NCI-H1417 (cell line): ENCODE results near the gene UNC5C.

Experiments used
- DNase-seq, 3 experiments: peaks; one replicate each; lab custom pipeline; 2025; lab: John Stamatoyannopoulos, UW

UNC5C gene

DNA sequence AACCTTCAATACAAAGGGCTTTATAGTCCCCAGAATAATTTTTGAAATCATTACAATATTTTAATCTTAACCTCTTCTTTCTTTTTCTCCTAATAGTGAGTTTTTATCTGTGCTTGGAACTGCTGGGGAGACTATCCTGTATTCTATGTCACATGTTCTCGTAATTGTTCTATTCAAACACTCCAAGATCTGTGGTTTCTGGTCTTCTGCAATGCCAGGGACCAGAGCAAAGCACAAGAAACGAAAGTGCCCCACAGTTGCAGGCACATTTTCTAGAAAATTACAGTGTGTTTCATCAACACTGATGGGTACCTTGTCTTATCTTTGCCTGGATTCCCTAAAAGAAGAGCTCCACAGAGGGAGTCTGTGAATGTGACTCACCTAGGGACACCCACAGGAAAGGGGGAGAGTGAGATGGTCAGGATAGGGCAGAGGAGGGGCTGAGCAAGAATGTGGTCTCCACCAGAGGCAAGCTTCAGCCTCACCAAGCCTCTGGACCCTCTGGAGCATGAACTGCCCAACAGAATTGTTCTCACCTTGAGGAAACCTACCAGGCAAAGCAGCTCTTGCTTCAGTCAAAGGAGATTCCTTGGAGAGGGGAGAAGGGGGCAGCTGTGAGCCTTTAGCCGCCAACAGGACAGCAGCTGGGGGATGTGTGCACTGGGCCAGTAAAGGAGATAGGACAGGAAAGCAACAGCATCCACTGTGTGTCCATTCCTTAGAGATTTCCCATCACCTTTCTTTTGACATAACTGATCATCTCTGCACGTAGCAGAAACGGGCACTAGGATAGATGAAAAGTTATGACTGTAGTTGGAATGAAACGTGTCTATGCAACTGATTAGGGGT, 25.9 kb downstream of the UNC5C start:
- no peak for DNase-seq

DNA sequence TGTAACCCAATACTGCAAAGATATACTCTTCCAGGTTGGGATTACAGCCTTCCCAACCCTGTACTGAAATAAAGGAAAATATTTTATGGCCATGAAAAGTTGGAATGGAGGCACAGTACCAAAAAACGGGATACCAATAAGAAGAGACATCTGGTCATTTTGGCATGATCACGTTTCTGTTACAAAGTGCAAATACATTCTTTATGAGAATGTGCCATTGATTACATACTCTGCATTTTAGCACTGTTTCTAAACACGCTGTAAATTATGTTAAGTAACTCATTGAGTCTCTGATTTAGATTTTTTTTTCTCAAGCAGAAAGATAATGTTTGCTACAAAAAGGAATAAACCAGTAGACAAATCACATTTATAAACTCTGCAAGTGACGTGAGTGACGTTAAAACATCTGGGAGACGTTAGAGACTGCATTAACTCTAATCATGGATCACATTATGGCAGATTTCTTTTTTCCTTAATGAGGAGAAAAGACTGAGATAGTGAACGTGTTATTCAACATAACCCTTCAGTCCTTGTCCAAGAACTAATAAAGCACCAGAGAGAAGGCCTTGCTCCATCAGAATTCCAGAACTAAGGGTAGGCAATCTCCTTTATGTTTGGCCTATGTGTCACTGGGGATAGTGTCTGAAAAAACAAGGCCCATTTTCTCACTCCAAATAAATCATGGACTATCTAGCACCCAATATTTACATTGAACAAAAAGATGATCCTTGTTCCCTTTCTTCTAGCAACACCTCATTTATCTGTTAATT, 31.0 kb downstream of the UNC5C start:
- no peak for DNase-seq

DNA sequence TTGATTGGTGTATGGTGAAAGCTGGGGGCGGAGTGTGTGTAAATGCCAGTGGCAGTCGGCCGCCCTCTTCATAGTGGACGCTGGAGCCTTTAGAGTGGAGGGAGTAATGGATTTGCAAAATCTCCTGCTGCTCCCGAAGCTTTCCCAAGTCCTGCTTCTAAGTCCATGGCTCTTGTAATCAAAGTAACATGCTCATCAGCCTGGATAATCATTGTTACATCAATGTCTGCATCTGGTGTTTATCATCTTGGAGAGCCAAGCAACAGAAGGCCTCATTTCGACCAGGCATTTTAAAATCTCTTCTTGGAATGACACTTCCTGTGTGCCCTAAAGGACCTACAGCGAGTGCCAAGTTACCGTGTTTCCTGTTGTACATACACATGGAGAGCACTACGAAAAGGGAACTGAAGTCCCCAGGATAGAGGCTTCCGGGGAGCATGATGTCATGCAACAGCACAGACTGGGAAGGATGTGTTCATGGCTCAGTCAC, 32.2 kb downstream of the UNC5C start:
- DNase-seq = no peak

DNA sequence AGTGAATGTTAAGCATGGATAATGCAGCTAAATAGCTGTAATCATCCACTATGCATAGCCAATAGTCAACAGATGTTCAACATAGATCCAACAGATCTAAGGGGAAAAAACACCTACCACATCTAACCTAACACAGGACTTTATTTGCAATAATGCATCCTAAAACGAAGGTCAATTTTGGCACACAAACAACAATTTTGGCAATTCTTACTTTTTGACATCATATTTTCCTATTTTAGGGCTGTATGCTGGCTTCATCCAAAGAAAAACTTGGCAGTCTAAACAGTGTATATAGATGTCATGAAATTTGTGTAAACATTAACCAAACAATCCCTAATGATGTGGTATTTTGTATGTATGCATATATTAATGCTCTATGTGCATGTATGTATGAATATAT, 33.2 kb downstream of the UNC5C start:
- DNase-seq = no peak

DNA sequence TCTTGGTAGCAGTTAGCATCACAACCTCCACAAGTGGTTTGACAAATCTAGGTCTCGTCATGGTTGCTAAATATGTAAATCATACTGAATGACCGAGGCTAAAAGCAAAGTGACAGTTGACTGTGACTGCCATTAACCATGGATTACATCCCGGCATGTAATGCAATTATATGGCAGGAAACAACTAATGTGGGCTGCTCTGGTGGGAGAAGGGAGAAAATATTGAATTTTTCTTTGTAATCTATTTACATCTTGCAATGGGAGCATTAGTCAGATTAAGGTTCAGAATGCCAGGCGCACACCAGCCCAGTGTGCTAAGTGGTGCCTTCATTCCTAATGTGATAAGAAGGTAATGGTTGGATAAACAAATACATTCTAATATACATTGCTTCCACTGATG, 35.8 kb downstream of the UNC5C start:
- no peak for DNase-seq

DNA sequence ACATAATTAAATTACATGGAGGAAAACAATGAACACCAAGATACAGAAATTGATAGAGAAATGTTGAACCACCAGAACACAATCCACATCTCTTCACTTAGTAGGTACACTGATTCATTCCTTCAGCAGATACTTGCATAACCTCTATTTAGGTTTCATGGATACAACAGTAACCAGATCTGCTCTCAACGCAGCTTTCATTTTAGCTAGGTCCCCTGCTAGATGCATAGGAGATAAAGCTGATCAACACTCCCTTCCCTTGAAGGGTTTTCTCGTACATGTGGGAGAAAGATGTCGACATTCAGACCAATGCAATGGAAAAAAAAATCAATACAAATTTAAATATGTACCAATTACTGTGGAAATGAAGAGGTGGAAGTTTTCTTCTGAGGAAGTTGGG, 37.3 kb downstream of the UNC5C start:
- DNase-seq = no peak

DNA sequence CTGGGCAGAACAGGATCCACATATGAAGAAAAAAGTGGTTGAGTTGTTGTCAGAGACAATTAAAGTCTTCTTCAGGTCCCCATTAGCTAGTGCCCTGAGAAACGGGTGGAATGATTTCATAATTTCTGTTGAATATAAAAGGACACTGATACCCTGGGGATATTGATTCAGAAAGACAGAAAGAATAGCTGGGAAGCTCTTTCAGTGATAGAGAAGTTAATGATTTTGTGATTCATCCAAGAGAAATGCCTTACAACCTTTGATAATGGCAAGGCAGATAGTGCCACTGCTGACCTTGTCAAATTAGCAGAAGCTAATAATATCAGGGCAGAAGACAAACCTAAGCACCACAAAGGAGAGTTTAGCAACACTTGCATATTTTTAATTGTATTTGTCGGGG, 37.9 kb downstream of the UNC5C start:
- no peak for DNase-seq

DNA sequence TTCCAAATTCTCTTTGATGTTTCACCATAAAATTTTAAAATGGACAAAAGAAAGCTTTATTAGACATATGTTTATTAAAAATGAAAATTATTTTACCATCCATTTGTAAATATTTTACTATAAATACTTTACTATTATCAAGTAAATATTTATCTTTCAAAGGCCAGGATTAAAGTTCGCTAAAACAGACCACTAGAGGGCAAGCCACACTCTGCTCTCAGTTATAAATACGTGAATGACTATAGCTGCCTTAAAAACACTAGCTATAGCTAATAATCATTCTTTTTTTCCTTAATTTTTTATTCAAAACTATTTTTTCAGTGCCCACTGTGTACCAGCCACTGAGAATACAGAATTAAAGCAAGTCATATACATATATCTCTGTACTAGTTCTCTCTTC, 38.6 kb downstream of the UNC5C start:
- DNase-seq = peak in 2 of 3 experiments; percentile 1 to 56

DNA sequence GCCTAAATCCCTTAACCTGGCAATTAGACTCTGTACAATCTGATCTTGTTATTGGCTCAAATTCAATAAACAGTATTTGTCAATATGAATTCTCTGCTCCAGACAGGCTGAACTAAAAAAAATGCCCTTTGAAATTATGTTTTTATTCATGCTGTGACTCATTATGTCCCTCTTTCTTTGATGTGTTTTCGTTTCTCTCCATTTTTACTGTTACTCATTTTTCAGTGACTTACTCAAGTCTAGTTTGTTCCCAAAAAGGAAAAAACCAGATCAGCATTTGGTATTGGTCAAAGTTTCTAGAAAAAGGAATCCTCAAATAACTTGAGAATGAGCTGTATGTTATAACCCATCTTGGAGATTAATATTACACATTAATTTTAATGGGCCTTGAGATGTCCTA, 40.4 kb downstream of the UNC5C start:
- DNase-seq = no peak

DNA sequence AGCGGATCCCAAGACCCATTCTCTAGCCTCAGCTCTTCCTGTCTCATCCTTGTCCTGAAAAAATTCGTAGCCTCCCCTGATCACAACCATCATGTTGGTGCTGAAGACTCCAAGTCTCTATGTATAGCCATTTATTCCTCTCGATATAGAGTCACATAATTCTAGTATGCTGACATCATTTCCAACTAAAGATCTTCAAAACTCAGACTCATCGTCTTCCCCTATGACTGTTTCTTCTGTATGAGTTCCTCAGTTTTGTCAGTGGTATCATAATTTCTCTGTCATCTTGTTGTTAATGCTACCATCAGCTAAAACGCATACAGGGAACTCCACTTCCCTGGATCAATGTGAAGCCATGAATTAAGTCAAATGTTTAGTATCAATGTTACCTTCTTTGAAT, 41.2 kb downstream of the UNC5C start:
- DNase-seq = no peak

DNA sequence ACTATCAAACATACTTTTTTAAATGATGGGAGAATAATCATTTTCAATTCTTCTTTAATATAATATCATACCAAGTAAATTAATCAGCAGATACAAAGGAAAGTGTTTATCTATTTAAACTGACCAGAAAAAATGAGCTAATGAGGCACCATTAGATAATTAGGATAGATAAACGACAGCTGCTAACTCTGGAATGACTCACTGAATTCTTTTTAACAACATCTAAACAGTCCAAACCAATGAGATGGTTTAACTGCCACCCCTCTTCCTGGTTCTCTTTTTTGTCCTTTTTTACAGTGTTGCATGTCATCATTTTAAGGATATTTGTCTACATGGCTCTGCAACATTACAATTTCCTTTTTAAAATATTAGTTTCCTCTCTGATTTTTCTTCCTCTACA, 41.6 kb downstream of the UNC5C start:
- no peak for DNase-seq

DNA sequence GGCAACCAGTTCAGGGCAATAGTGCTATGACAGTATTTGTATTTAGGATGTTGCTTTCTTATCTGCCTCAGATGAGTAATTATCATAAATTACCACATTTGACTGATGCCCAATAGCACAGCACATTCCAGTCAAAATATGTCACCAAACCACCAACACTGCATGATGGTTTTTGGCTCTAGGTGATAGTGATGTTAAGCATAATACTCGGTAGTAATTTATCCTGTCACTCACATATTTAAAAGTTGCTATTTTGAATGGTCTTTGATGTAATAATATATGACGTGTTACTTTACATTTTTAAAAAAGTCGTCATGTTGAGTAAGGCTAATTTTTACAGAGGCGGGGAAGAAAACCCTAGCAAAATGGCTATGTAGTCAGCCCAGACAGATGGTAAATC, 42.5 kb downstream of the UNC5C start:
- no peak for DNase-seq

DNA sequence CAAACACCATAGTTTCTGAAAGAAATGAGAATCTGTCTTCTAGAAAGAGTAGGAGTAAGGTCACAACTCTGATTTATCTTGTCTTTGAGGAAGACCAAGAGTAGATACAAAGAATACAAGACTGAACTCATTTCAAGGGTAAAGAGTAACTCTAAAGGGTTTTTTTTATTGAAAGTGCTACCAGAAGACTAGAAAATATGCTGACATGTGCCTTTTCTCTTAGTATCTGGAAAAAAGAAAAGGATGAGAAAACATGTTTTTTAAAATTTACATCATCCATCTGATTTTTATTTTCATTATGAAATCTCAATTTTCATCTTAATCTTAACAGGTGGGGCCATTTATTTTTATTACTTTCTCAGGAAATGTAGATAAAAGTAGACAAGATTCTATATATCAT, 43.0 kb downstream of the UNC5C start:
- DNase-seq = no peak

DNA sequence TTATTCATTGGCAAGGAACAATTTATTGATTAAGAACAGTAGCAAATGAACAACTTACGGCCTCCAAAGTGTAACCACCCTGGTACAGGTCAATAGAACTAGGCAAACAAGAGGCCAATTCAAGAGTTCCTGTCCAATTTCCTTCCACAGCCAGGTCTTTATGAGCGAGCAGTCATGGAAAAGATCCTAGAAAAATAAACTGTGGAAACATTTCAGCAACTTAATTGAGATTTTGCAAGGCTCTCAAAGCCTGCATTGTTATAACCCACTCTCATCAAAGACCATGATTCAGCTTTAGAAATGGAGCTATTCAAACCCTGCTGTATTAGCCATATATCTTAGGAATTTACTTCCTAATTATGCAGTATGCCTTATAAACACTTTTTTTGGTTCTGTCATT, 43.6 kb downstream of the UNC5C start:
- no peak for DNase-seq

DNA sequence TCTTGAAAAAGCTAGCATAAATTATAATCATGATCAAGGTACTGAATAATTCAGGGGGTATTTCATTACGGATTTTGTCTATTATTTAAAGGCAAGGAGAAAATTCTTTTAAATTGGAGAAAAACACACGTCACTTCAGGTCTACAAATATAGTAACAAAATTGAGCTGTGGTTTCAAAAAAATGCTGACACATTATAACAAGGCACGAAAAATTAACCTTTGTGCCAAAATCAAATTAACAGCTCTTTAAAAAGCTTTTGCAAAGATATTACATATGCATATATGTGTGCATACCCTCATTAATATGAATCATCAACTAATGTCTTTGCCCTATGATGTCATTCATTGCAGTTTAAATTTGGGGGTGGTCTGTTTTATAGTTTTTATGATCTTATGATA, 44.3 kb downstream of the UNC5C start:
- DNase-seq = no peak

DNA sequence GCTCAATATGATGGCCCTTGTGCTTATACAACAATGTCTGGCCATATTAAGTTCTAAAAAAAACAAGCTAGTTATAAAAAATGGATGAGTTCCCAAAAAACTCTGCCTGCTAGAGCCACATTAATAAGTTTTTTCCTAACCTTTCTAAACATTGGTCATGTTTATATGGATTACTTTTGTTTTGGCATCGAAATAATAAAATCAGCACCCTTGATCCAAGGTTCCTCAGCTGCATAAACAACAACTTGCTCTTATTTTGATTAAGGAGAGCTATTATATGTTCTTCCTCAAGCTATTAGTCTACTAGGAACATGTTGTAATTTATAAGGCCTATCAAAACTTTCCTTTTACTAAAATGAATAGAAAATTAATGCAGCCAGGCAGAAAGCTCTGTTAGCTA, 48.4 kb downstream of the UNC5C start:
- DNase-seq = no peak

DNA sequence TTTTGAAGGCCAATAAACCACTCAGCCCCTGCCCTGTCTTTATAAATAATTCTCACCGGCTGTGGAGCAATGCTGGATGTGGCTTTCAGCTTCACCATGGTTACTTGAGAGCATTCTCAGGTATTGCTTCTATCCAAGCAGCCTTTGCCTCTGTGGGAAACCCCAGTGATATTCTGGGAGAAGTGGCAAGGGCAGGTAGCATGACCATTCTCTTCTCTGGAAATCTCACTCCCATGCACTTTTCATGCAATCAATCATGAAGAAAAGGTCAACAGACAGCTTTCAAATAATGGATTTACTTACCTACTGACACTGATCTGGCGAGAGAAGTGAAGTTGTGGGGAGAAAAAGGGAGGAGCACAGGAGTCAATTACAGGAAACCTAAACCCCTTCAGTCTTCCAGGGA, 49.5 kb downstream of the UNC5C start:
- peak in 2 of 3 experiments; percentile 8 to 16 for DNase-seq

DNA sequence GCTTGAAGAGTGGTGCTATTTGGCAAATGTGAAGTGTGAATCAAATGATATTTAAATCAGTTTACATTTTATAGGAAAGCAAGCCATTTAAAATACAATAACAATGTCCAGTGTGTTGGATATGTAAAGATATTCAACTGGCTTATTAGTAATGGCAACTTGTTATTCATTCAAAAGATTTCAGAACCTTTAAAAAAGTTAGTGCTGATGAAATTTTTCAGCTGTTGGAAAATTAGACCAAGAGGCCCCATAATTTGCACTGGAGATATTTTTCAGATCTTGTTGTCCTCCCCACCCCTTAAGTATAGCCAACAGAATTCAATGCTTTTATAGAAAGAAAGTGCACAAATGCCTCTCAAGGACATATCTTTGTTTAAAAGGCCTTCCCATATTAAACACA, 54.6 kb downstream of the UNC5C start:
- no peak for DNase-seq

DNA sequence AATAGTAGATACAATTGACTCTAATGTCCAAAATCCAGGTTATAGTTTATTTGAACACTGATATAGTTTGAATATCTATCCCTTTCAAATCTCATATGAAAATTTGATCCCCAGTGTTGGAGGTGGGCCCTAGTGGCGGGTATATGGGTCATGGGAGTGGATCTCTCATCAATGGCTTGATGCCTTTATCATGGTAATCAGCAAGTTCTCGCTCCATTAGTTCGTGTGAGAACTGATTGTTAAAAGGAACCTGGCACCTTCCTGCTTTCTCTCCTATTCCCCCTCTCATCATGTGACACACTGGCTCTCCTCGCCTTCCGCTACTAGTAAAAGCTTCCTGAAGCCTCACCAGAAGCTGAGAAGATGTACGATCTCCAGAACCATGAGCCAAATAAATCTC, 70.1 kb downstream of the UNC5C start:
- DNase-seq = no peak

DNA sequence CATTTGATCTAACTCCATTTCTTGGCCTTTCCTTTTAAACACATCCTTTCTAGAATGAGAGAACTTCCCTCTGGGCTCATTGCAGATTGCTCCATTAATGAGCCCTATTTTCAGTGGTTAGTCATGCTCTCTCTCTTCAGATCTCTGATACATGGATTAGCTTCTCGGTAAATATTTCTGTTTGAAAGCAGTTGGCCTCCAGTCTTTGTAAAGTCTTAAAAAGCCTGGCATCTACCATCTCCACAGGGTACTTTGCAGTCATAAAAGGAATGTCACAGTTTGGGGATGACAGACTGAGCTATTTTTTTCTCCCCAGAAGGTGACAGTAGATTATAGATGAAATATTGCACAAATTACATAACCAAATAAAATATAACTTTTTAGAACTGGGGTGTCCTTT, 72.7 kb downstream of the UNC5C start:
- no peak for DNase-seq

DNA sequence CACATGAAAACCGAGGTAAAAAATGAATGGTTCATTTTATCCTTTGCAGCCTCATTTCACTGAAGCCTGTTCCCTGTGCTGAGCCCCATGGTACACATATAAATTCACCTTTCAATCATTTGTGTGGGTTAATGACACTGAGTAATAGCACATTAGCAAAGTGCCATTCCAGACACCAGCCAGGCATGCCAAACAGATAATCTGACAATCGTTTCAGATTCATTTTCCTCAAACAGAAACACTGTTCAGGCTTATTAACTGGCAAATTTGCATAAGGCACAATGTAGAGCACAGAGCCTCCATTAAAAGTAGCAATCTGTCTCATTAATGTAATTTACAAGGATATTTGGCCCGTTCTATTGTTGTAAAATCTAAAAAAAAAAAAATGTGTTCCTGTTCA, 76.2 kb downstream of the UNC5C start:
- DNase-seq = peak in 1 of 3 experiments; percentile 16

DNA sequence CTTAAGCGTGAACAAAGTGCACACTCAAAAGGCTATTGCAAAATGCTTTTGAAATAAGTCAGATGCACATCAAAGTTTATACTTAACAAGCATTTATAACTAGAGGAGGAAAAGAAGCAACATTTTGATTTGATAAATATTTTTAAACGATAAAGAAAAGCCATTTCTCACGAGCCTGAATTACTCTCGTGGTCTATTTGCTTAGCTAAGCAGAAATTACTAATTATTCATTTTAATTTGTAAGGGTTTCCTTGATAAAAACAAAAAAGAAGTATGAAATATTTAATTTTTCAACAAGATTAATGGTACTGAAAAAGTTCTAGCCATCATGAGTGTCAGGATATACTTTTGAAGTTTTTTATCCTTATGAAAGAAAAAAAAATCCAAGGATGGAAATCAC, 78.2 kb downstream of the UNC5C start:
- DNase-seq = no peak

DNA sequence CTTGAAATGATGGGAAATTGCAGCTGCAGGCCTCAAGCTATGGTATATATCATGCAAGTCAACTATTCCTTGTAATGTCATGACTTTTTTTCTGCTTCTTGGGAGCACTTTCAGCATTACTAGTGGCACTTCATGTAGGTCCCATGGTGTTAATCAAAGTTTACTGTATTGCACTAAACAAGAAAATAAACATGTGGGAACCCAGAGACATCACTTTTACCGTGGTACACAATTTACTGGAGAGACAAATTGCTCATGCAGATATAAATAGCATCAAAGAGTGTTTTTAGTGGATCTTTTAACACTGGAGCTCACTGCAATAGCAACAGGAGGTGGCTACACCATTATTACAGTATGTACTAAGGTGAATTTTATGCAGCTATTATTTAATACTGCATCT, 79.2 kb downstream of the UNC5C start:
- no peak for DNase-seq
